WTC11 (cell line): ENCODE measurements around the gene HEXD. TPM values are rescaled to one million over a fixed set of nuclear protein-coding genes. Genes with fewer than 3 reads are reported as not detected.

Experiments
- ATAC-seq: fragments of 200-7000 bp; cut with Tn5 transposase; 2 replicates; pipeline ENCODE4 v1.10.0; 2021; ENCODE audit warnings: mild to moderate bottlenecking, moderate library complexity
- CTCF ChIA-PET: fragments of 300-600 bp; sonication (Branson Sonifier 250); formaldehyde crosslinking; loops from one replicate; lab custom pipeline; 2021; ENCODE audit warnings: antibody characterized with exemption; lab: Charles Lee
- POLR2A ChIA-PET: fragments of 350-600 bp; sonication (Branson Sonifier 250); formaldehyde crosslinking; loops from one replicate; lab custom pipeline; 2021; ENCODE audit warnings: antibody characterized with exemption; lab: Charles Lee
- DNase-seq: peaks from one replicate; pipeline ENCODE4 v3.0.0; 2021; ENCODE audit warnings: low spot score
- H3K27ac Mint-ChIP-seq: 2 replicates; pipeline ENCODE4 v1.8.0; 2021; ENCODE audit warnings: mixed read lengths
- H3K27me3 Mint-ChIP-seq: 2 replicates; pipeline ENCODE4 v1.8.0; 2021; ENCODE audit warnings: low read depth, mild to moderate bottlenecking, moderate library complexity, mixed read lengths
- H3K36me3 Mint-ChIP-seq: 2 replicates; pipeline ENCODE4 v1.8.0; 2021; ENCODE audit warnings: mixed read lengths
- H3K4me1 Mint-ChIP-seq: 2 replicates; pipeline ENCODE4 v1.8.0; 2022; ENCODE audit warnings: mixed read lengths
- H3K4me3 Mint-ChIP-seq: 2 replicates; pipeline ENCODE4 v1.8.0; 2021; ENCODE audit warnings: mild to moderate bottlenecking, moderate library complexity, mixed read lengths
- H3K9me3 Mint-ChIP-seq: 2 replicates; pipeline ENCODE4 v1.8.0; 2021; ENCODE audit warnings: mixed read lengths
- AFF4 ChIP-seq: sonication (generic); formaldehyde crosslinking; IDR thresholded peaks from 2 replicates; pipeline ENCODE4 v1.8.1; 2023; ENCODE audit warnings: mild to moderate bottlenecking, missing genetic modification reagents, borderline replicate concordance
- ATF2 ChIP-seq: sonication (generic); formaldehyde crosslinking; IDR thresholded peaks from 2 replicates; pipeline ENCODE4 v1.8.1; 2022; ENCODE audit warnings: low read depth, missing genetic modification reagents, borderline replicate concordance
- ATF3 ChIP-seq: sonication (generic); formaldehyde crosslinking; conservative IDR thresholded peaks from 2 replicates; pipeline ENCODE4 v1.8.1; 2022; ENCODE audit warnings: mild to moderate bottlenecking, missing genetic modification reagents
- E2F4 ChIP-seq: sonication (generic); formaldehyde crosslinking; IDR thresholded peaks from 2 replicates; pipeline ENCODE4 v1.8.1; 2022; ENCODE audit warnings: low read depth, mild to moderate bottlenecking, moderate library complexity, missing genetic modification reagents, borderline replicate concordance
- FOXJ3 ChIP-seq: sonication (generic); formaldehyde crosslinking; IDR thresholded peaks from 2 replicates; pipeline ENCODE4 v1.9.0; 2021; ENCODE audit warnings: missing genetic modification reagents, mild to moderate bottlenecking, borderline replicate concordance
- FOXK1 ChIP-seq: sonication (generic); formaldehyde crosslinking; IDR thresholded peaks from 2 replicates; pipeline ENCODE4 v1.8.0; 2022; ENCODE audit warnings: mild to moderate bottlenecking, moderate library complexity, missing genetic modification reagents
- IRF1 ChIP-seq: sonication (generic); formaldehyde crosslinking; IDR thresholded peaks from 2 replicates; pipeline ENCODE4 v1.8.0; 2023; ENCODE audit warnings: missing genetic modification reagents
- JUN ChIP-seq: sonication (generic); formaldehyde crosslinking; IDR thresholded peaks from 2 replicates; pipeline ENCODE4 v1.8.0; 2023; ENCODE audit warnings: mild to moderate bottlenecking, missing genetic modification reagents
- MAX ChIP-seq: sonication (generic); formaldehyde crosslinking; IDR thresholded peaks from 2 replicates; pipeline ENCODE4 v1.8.0; 2022; ENCODE audit warnings: mild to moderate bottlenecking, missing genetic modification reagents
- NFE2L1 ChIP-seq: sonication (generic); formaldehyde crosslinking; IDR thresholded peaks from 2 replicates; pipeline ENCODE4 v1.8.1; 2023; ENCODE audit warnings: missing genetic modification reagents
- NR1H2 ChIP-seq: sonication (generic); formaldehyde crosslinking; IDR thresholded peaks from 2 replicates; pipeline ENCODE4 v1.9.0; 2021; ENCODE audit warnings: mild to moderate bottlenecking, moderate library complexity, missing genetic modification reagents
- NR3C1 ChIP-seq: sonication (generic); formaldehyde crosslinking; conservative IDR thresholded peaks from 2 replicates; pipeline ENCODE4 v1.8.1; 2023; ENCODE audit warnings: low read depth, mild to moderate bottlenecking, missing genetic modification reagents
- OVOL2 ChIP-seq: fragments of 250-450 bp; sonication (Bioruptor Pico); IDR thresholded peaks from 2 replicates; pipeline ENCODE4 v1.9.0; 2021; ENCODE audit warnings: mild to moderate bottlenecking, borderline replicate concordance
- RELA ChIP-seq: sonication (generic); formaldehyde crosslinking; IDR thresholded peaks from 2 replicates; pipeline ENCODE4 v1.8.1; 2022; ENCODE audit warnings: missing genetic modification reagents, mild to moderate bottlenecking, borderline replicate concordance
- ZBTB21 ChIP-seq: sonication (generic); formaldehyde crosslinking; IDR thresholded peaks from 2 replicates; pipeline ENCODE4 v1.8.1; 2023; ENCODE audit warnings: mild to moderate bottlenecking, missing genetic modification reagents, borderline replicate concordance
- ZNF121 ChIP-seq: sonication (generic); formaldehyde crosslinking; IDR thresholded peaks from 2 replicates; pipeline ENCODE4 v1.8.0; 2023; ENCODE audit warnings: missing genetic modification reagents
- ZNF317 ChIP-seq: sonication (generic); formaldehyde crosslinking; IDR thresholded peaks from 2 replicates; pipeline ENCODE4 v1.8.1; 2023; ENCODE audit warnings: low read depth, mild to moderate bottlenecking, moderate library complexity, missing genetic modification reagents, borderline replicate concordance
- ZNF425 ChIP-seq: fragments of 250-450 bp; sonication (Bioruptor Pico); conservative IDR thresholded peaks from 2 replicates; pipeline ENCODE4 v1.9.0; 2021; ENCODE audit warnings: mild to moderate bottlenecking
- ZNF532 ChIP-seq: fragments of 250-450 bp; sonication (Bioruptor Pico); IDR thresholded peaks from 2 replicates; pipeline ENCODE4 v1.9.0; 2021; ENCODE audit warnings: mild to moderate bottlenecking, borderline replicate concordance
- ZNF671 ChIP-seq: fragments of 250-450 bp; sonication (Bioruptor Pico); IDR thresholded peaks from 2 replicates; pipeline ENCODE4 v1.8.0; 2021; ENCODE audit warnings: mild to moderate bottlenecking
- total RNA-seq: library from RNA; stranded (reverse); gene quantifications from 3 replicates; pipeline ENCODE4 v1.2.3, GENCODE V29; 2021

Gene HEXD
- total RNA-seq, 1 experiment from 2014 or later, result 36.0 TPM

- no peak for TF ChIP-seq ZNF532 (CRISPR knock-in tag)
- TF ChIP-seq NR3C1 (CRISPR knock-in tag), result 0 out of 2 replicates have a peak, but pooled peaks have one; percentile 52
- no peak for TF ChIP-seq ZNF671 (CRISPR knock-in tag)
- no peak for TF ChIP-seq OVOL2 (CRISPR knock-in tag)
- no peak for TF ChIP-seq NR1H2 (CRISPR knock-in tag)
- peak; percentile 77; the same call in 1 of the 2 replicates for TF ChIP-seq FOXK1 (CRISPR knock-in tag)
- TF ChIP-seq ZNF121 (CRISPR knock-in tag), result no peak
- no peak for TF ChIP-seq AFF4 (CRISPR knock-in tag)
- peak; percentile 70; the same call in 1 of the 2 replicates for TF ChIP-seq E2F4
- 0 out of 2 replicates have a peak, but pooled peaks have one; percentile 16 for TF ChIP-seq ZNF317
Observed at GRCh38 chr17:82450357-82451106, 32.4 kb downstream of the HEXD start, which contains the start of gene CYBC1 (continued).

- Mint-ChIP-seq H3K27me3 (peaks cover 20% of the 10 kb centered on the region), H3K9me3 (peaks cover 37% of the 10 kb centered on the region), H3K27ac (no peak overlapping the region), H3K4me1 (peaks cover 17% of the 10 kb centered on the region), H3K4me3 (peak overlapping the region; percentile 33), H3K36me3 (peaks cover 19% of the 10 kb centered on the region)
- ChIA-PET POLR2A (no interaction called here), CTCF (no interaction called here)
- no peak for ATAC-seq
- DNase-seq, result no peak
- no peak for TF ChIP-seq ZBTB21 (CRISPR knock-in tag)
- TF ChIP-seq ZNF425, result no peak
- no peak for TF ChIP-seq RELA (CRISPR knock-in tag)
- no peak for TF ChIP-seq NFE2L1 (CRISPR knock-in tag)
- TF ChIP-seq ATF3, result no peak
- TF ChIP-seq MAX (CRISPR knock-in tag), result no peak
- no peak for TF ChIP-seq ATF2 (CRISPR knock-in tag)
- no peak for TF ChIP-seq FOXJ3
- TF ChIP-seq JUN (CRISPR knock-in tag), result no peak
- TF ChIP-seq IRF1 (CRISPR knock-in tag), result no peak
- TF ChIP-seq ZNF671 (CRISPR knock-in tag), result no peak
Observed at GRCh38 chr17:82452162-82452561, 34.0 kb downstream of the HEXD start.
